Pulmonary artery endothelial cell (primary cell): Measurements from ENCODE around the gene KIF26B. TPM values are rescaled to one million over a fixed set of nuclear protein-coding genes. Genes with fewer than 3 reads are reported as not detected.

ENCODE experiments used
- DNase-seq: peaks from one replicate; pipeline ENCODE4 v3.0.0-alpha.2; 2011; ENCODE audit warnings: low read depth, low spot score
- total RNA-seq: library from RNA; depleted of rRNA; stranded (reverse); fragments of >200 nt; gene quantifications from 2 replicates; pipeline ENCODE4 v1.2.3, GENCODE V29; 2014

KIF26B gene
- total RNA-seq, 1 donor from 2014 or later = 0.13 TPM

GRCh38 chr1:245169376-245169775 is 14.6 kb downstream of the KIF26B start:
- no peak for DNase-seq

DNA sequence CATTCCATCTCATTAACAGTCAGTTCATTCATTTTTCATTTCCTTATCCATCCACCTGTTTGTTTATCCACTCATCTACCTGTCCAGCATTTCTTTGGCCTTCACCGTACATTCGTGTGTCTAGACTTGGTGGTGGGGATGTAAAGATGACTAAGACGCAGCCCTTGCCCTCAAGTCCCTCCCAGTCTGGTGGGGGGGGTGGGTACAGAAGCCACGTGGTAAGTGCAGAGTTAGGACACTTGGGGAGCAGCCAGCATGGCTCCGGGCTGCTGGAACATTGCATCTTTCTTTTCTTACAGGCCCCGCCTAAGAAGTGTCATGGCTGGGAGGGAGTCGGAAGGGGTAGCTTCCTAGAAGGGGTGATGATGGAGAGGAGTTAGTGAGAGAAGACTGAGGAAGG is 17.2 kb downstream of the KIF26B start:
- no peak for DNase-seq

DNA sequence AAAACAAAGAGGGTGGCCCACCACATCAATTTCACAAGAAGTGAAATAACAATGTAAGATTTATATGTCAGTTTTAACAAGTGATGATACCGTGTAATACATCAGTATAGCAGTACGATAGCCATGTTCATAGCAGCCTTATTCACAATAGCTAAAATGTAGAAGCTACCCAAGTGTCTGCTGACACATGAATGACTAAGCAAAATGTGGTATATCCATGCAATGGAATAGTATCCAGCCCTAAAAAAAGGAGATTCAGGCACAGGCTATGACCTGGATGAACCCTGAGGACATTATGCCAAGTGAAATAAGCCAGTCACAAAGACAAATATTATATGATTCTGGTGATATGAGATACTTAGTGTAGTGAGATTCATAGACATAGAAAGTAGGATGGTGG is 18.0 kb downstream of the KIF26B start:
- DNase-seq = no peak

GRCh38 chr1:245173446-245174211 is 18.8 kb downstream of the KIF26B start:
- DNase-seq = no peak

DNA sequence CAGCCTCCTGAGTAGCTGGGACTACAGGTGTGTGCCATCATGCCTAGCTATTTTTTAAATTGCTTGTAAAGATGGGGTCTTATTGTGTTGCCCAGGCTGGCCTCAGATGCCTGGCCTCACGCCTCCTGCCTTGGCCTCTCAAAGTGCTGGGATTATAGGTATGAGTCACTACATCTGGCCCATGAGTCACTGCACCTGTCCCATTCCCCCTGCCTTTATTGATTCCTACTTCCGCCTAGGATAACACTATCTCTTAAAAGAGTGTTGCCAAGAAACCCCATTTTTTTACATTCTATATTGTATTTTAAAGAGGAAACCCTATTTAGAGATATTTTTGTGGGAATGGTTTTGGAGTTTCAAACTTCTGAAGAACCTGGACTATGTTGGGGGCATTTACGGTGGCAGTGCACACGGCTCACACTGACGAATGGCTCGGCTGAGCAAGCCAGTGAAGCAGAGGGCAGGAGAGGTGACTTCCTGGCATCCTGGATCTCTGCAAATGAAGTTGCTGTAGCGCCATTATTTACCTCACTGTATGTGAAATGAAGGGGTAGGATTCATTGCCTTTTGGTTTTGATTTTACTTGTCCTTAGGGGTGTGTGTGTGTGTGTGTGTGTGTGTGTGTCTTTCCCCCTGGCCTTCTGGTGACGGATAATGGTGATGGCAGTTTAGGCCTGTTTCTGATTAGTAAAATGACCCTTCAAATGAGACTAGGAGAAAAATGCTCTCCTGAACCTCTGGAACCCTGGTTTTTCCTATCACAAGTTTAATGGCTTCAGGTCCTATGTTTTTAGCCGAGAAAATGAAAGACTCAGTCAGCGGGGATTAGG is 22.5 kb downstream of the KIF26B start:
- no peak for DNase-seq

GRCh38 chr1:245179706-245180105 is 24.9 kb downstream of the KIF26B start:
- DNase-seq = no peak

GRCh38 chr1:245180496-245181157 is 25.8 kb downstream of the KIF26B start:
- DNase-seq = no peak

DNA sequence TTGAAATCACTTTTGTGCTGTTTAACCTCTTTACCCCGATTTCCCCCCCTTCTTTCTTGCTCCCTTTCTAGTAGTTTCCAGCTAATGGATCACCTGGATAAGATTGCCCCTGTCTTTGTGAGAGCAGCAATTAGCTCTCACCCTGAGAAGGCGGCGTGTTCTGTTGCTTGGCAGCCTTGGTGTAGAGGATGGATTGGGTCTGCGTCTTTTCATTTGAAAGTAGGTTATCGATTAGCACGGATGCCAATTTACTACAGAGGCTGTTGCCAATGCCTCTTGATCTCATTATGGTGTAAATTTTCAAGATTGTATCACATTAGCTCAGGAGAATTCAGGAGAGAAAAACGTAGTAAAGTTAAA is 26.4 kb downstream of the KIF26B start:
- no peak for DNase-seq

DNA sequence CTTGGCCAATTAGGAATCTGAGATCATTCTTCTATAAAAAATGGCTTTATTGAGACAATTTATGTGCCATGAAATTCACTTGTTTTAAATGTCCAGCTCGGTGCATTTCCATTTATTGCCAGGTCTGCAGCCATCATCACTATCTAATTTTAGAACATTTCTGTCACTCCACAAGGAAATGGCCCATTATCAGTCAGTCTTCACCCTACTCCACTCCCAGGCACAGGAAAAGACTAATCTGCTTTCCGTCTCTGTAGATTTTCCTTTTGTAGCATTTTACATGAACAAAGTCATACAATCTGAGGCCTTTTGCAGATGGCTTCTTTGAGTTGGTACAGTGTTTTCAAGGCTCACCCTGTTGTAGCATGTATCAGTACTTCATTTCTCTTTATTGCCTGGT is 27.2 kb downstream of the KIF26B start:
- DNase-seq = no peak

DNA sequence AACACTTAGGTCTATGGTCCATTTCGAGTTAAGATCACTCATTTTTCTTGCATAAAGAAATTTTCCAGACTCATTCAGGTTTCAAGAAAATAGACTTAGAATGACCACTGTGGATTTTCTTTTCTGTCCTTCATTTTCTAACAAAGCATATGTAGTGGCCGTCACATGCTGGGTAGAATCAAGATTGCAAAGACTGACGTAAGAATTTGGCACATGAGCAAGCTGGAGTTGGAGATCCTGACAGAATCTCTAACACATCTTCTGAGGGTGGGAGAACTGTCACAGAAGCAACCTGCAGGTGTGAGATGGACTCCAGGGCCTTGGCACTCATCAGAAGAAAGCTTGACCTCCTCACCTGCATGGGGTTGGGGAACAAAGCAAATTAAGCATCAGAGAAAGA is 28.6 kb downstream of the KIF26B start:
- no peak for DNase-seq

- no peak for DNase-seq
Measured at GRCh38 chr1:245184779-245185178, 30.0 kb downstream of the KIF26B start.

- no peak for DNase-seq
Measured at GRCh38 chr1:245188403-245188802, 33.6 kb downstream of the KIF26B start.

DNA sequence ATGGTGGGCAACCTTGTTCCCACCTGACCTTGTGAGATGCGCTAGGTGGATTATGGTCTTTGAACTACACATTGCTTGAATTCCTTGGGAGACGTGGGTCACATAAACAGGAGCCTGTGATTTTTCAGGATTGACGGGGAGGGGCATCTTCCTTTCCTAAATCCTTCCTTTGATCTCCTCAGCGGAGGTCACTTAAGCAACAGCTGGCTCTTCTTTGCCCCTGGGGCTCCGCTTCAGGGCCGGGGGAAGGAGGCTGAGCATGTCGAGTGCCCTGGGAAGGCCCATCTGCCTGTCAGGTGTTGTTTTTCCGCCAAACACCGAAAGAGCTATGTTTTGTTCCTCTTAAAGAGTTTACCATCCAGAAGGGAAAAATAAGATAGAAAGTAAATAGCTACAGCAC is 40.6 kb downstream of the KIF26B start:
- no peak for DNase-seq

- no peak for DNase-seq
Measured at GRCh38 chr1:245197121-245197520, 42.3 kb downstream of the KIF26B start.

DNA sequence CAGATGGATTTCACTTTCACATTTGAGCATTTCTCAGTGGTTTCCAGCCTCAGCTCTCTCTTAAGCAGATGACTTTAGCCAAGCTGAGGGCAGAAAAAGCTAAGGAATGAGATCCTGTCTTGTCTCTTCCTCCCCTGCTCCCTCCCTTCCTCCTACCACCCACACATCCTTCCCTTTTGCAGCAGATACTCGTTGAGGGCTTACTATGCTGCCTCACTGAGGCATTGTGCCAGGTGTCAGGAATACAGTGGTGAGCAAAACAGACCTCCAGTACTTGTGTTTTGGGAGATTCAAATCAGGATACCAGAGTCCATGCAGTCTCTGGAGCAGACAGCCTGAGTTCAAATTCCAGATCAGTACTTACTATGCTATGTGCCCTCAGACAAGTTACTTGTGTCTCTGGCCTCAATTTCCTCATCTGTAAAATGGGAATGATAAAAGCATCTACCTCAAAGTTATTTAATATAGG is 43.2 kb downstream of the KIF26B start:
- DNase-seq = no peak

DNA sequence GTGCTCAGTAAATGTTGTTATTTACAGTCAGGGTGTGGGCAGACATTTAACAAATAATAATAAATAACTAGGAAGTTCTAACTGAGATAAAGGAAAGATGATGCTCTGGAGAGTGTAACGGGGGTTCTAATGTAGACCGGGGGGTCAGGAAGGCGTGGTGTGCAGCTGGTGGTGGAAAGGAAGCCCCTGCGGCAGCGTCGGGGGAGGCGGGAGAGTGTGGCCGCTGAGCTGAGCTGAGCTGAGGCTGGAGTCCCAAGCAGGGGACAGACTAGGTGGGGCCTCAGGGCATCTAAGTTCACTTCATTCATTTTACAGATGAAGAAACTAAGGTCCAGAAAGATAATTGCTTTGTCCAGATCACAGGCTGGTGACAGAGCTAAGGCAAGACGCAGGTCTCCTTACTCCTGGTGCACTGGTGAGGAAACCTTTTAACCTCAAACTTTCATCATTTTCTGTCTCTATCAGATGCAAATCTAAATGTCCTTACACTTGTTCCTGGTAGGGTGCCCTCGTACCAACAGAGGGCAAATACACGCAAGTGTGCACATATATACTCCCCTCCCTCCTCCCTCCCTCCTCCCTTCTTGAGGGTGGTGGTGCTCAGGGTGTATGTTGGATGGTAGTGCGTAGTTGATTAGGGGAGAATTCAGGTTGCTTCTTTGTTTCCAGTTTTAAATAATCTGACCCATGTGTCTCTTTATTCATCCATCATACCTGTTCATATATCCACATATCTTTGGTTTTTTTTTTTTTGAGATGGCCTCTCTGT is 44.1 kb downstream of the KIF26B start:
- no peak for DNase-seq

DNA sequence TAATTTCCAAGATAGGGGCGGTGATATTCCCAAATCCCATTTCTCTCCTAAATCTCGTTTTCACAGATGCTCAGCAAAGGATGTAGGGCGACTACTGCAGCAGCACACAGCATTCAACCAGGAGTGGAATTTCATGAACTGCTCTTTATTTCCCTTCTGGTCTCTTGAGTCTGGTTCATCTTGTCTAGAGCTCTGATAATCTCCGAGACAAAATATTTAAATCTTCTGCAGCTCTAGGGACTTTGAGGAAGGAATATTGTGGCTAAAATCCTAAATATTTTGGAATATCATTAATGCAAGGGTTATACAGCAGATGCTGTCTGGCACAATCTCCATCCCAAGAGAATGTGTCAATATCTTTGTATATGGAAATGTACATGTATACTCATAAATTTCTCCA is 45.4 kb downstream of the KIF26B start:
- DNase-seq = no peak

GRCh38 chr1:245201201-245201600 is 46.4 kb downstream of the KIF26B start:
- DNase-seq = no peak

DNA sequence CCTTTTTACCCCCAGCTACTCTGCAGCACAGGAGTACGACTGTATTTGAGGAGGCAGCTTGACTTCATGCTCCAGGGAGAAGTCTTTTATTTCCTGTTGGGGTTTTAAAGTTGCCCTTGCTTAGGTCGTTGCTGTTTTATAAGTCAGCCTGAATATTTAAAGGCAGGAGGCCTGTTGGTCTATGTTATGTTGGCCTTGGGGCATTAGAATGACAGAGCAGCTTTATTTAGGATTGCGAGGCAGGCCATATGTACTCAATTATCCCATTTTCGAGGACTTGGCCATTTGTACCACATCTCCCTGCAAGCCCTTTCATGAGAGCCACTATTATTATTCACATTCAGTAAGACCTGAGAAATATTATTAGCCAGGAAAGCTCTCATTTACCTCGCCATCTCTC is 47.0 kb downstream of the KIF26B start:
- no peak for DNase-seq

DNA sequence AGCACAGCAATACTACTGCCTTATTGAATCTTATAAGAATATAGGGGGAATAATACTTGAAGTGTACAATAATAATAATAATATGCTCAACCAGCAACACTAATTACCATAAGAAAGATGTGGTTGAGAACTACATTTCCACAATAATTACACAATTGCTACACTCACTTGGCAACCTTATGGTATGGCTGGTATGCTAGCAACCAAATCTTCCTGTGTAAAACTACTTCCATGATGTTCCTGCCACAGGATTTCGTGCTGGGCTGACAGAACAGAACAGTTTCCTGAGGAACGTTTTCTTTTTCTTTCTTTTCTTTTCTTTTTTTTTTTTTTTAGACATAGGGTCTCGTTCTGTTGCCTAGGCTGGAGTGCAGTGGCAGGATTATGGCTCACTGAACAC is 50.6 kb downstream of the KIF26B start:
- DNase-seq = no peak

- no peak for DNase-seq
Measured at GRCh38 chr1:245205864-245206263, 51.1 kb downstream of the KIF26B start.
